ENCODE measurements around the gene C5AR1. TPM values are rescaled to one million over a fixed set of nuclear protein-coding genes. Genes with fewer than 3 reads are reported as not detected.

Gene C5AR1
- polyA plus RNA-seq, 3 donors: 143 to 1,132 (median 320) TPM

DNA sequence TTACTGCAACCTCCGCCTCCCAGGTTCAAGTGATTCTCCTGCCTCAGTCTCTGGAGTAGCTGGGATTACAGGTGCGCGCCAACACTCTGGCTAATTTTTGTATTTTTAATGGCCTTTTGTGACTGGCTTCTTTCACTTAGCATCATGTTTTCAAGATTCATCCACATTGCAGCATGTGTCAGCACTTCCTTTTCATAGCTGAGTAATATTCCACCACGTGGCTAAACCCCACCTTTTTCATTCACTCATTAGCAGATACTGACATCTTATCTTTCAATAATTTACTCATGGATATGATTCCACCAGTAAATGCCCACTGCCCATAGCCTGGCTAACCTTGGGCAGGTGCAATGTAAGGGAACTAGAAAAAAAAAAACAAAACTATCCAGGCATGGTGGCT, 6.9 kb downstream of the C5AR1 start:
- 58% methylated on average over 2 of the region's 4 CpGs for WGBS (ENCODE audit: insufficient coverage)
- Mint-ChIP-seq H3K4me3 (peak overlapping the region; percentile 7 to 81), H3K27me3 (ENCODE audit: low read depth in 3 of 3) (peaks cover 2 to 14% (median 8%) of the 10 kb centered on the region in 3 donors)

More for the DNA sequence above, 6.9 kb downstream of the C5AR1 start:
- peak in 1 of 3 donors; percentile 46 for DNase-seq
- peak overlapping the region; percentile 92 to 93 for H3K27ac ChIP-seq (ENCODE audit: low read depth in 1 of 2, low read length in 2 of 2)
- intact Hi-C loops (cut with micrococcal nuclease): no loop called here
- peak overlapping the region; percentile 99 to 100 (median 100) for H3K27ac Mint-ChIP-seq
- peaks cover 85 to 94% of the 10 kb centered on the region in 2 donors for H3K36me3 Mint-ChIP-seq
- H2AFZ ChIP-seq (ENCODE audit: insufficient read depth, low read depth, low read length, poor library complexity, severe bottlenecking): no peak overlapping the region
- peaks cover 72% of the 10 kb centered on the region for H3K4me1 Mint-ChIP-seq
- no peaks in the 10 kb centered on the region for H3K9me3 ChIP-seq (replicated peaks in 1 of 2; ENCODE audit: control insufficient read depth in 1 of 2, insufficient read depth in 1 of 2, low read length in 2 of 2)
- peaks cover 3 to 16% (median 6%) of the 10 kb centered on the region in 7 donors for H3K9me3 Mint-ChIP-seq
- no peak overlapping the region for H3K9ac ChIP-seq (ENCODE audit: insufficient read depth, low read length, poor library complexity, severe bottlenecking)
- no peak for TF ChIP-seq CTCF (IDR thresholded peaks at IDR 0.05)
- H4K20me1 ChIP-seq (ENCODE audit: insufficient read depth, low read length): peaks cover 82% of the 10 kb centered on the region
- no peaks in the 10 kb centered on the region for H3K27me3 ChIP-seq (ENCODE audit: control insufficient read depth in 2 of 2, insufficient read depth in 2 of 2, low read length in 2 of 2)
- peaks cover 65 to 87% of the 10 kb centered on the region in 2 donors for H3K4me1 ChIP-seq (ENCODE audit: control insufficient read depth in 1 of 2, insufficient read depth in 2 of 2, low read length in 2 of 2)
- peak overlapping the region; percentile 57 for H3K4me2 ChIP-seq (replicated peaks; ENCODE audit: extremely low read depth, low read length, poor library complexity, severe bottlenecking)
- H3K79me2 ChIP-seq (ENCODE audit: insufficient read depth, low read length): peaks cover 81% of the 10 kb centered on the region
- H3K36me3 ChIP-seq (replicated peaks in 1 of 2; ENCODE audit: control insufficient read depth in 1 of 2, insufficient read depth in 2 of 2, low read length in 2 of 2): peaks cover 39 to 72% of the 10 kb centered on the region in 2 donors
- peak overlapping the region in 1 of 3 experiments; percentile 50 for H3K4me3 ChIP-seq (replicated peaks in 1 of 3; ENCODE audit: low read depth in 2 of 3, low read length in 3 of 3)
